Right renal pelvis (tissue), 4 donors: ENCODE measurements around the gene SPRR1B. TPM values are rescaled to one million over a fixed set of nuclear protein-coding genes. Genes with fewer than 3 reads are reported as not detected.
"Not testable (repeated sequence)": the region's sequence is repeated elsewhere in the genome, so short reads cannot be mapped to it uniquely, and the experiment has no call there.

Source experiments
- DNase-seq, 4 donors: peaks; one replicate each; pipeline ENCODE4 v3.0.0-alpha.2; 2013; ENCODE audit warnings: low read depth in 4 of 4, low spot score in 3 of 4, missing footprints in 1 of 4
- polyA plus RNA-seq, 4 donors: library from polyadenylated mRNA; unstranded; fragments of 120-200 nt; gene quantifications; one replicate each; pipeline ENCODE4 v1.2.1, GENCODE V29; 2013; ENCODE audit not compliant: insufficient read length in 4 of 4

SPRR1B gene, protein sequence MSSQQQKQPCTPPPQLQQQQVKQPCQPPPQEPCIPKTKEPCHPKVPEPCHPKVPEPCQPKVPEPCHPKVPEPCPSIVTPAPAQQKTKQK
- polyA plus RNA-seq = not detected

DNA sequence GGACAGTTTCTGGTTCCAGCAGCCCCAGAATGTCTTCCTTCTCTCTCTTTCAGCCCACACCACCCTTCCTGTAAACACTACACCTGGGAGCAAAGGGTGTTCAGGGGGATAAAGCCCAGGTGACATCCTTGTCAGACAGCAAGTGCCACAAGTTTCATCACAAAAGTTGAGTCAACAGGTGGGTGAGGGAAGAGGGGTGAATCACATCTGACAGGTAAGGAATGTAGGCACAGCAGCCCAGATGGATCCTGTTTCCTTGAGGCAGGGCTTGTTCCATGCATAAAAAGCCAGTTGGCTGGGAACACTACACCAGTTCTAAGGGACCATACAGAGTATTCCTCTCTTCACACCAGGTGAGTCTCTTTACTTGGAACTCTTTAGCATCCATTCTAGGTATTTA lies at the start of gene SPRR1B:
Gene SPRR1B (plus strand): TSS at position 309 of the 400 bp plus-strand sequence. CDS start 1,143 bp downstream, outside the sequence.
- DNase-seq = no peak

- no peak for DNase-seq
Observed at GRCh38 chr1:152982076-152982475, 48.9 kb upstream of the SPRR1B start.

DNA sequence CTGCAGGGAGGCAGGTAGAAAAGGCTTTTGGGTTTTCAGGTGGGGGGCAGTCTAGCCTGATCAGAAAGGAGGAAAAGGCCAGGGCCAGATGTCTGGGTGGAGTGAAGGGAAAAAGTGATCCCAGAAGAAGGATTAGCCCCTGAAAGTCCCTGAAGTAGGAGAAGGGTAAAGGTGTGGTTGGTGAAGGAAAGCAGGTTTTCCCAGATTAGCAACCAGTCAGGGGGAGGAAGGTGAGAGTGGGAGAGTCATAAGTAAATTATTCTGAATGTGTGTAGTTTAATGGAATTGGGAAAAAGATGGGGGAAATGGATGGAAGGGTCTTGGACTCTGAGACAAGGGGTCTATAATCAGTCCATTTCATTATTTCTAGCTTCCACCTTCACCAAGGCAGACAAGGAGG lies 47.8 kb upstream of the SPRR1B start:
- DNase-seq = no peak

GRCh38 chr1:152983743-152984142 lies 47.3 kb upstream of the SPRR1B start, which contains the start of gene SPRR1A:
SPRR1A (plus strand) TSS chr1:152984081; CDS start chr1:152985231, 1,150 bp downstream.
- no peak for DNase-seq

GRCh38 chr1:152986578-152986977 lies 44.4 kb upstream of the SPRR1B start:
- DNase-seq = no peak

- DNase-seq = no peak
Observed at GRCh38 chr1:152993186-152993585, 37.8 kb upstream of the SPRR1B start.

GRCh38 chr1:152995842-152996241 lies 35.2 kb upstream of the SPRR1B start:
- DNase-seq = no peak

- no peak for DNase-seq
Observed at GRCh38 chr1:152996633-152997400, 34.2 kb upstream of the SPRR1B start.

DNA sequence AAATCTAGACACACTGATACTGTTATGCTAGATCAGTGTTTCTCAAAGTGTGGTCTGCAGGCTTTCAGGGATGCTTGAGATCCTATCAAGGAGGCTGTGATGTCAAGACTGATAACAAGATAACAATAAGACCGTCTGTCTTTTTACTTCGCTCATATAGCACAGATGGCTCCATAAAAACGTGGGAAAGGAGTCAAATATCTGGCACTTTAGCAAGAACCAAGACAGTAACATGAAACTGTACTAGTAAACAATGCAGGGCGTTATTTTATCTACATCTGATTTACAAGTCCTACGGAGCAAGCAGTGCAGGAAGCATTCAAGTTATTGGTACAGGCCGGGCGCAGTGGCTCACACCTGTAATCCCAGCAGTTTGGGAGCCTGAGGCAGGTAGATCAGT lies 33.1 kb upstream of the SPRR1B start:
- DNase-seq = no peak

DNA sequence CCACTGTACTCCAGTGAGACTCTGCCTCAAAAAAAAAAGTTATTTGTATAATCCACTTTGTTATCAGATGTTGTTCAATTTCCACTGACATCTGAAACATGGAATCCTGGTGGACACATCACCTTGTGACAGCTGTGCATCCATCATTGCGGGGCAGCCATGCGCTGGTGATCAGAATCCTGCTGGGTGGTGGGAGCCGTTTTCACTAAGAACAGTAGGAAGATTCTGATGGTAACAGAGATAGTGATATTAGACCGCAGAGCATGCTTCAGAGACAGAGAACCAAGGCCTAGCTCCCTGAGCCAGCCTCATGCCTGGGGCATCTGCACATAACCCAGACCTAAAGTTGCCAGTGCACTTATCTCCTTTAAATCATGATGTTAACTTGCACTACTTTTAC lies 32.5 kb upstream of the SPRR1B start:
- no peak for DNase-seq

- DNase-seq = no peak
Observed at GRCh38 chr1:152999818-153000217, 31.2 kb upstream of the SPRR1B start.

- no peak for DNase-seq
Observed at GRCh38 chr1:153000294-153000693, 30.7 kb upstream of the SPRR1B start.

- DNase-seq = no peak
Observed at GRCh38 chr1:153001382-153001781, 29.6 kb upstream of the SPRR1B start, which contains the start of gene SPRR3. SPRR3 (plus strand) TSS chr1:153001749; CDS start chr1:153003021, 1,272 bp downstream.

DNA sequence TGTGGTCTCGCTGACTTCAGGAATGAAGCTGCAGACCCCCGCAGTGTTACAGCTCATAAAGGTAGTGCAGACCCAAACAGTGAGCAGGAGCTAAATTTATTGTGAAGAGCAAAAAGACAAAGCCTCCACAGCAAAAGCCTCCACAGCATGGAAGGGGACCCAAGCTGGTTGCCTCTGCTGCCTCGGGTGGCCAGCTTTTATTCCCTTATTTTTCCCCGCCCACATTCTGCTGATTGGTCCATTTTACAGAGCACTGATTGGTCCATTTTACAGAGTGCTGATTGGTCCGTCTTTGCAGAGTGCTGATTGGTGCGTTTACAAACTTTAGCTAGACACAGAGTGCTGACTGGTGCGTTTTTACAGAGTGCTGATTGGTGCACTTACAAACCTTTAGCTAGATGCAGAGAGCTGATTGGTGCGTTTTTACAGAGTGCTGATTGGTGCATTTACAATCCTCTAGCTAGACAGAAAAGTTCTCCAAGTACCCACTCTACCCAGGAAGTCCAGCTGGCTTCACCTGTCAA lies 19.7 kb upstream of the SPRR1B start:
- not testable (repeated sequence) for DNase-seq

DNA sequence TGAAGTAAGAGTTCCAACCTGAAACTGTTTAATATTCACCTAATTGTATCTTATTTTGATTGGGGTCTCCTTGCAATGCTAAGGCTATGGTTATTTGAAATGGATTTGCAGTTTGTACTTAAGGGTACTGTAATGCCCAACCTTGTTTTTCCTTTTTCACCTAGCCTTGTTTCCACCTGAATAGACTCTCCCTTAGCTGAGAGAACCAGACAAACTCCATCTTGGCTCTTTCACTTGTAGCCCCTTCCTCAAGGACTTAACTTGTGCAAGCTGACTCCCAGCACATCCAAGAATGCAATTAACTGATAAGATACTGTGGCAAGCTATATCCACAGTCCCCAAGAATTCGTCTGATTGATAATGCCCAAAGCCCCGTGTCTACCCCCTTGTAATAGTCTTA lies 9.2 kb upstream of the SPRR1B start:
- DNase-seq = not testable (repeated sequence)

- DNase-seq = not testable (repeated sequence)
Observed at GRCh38 chr1:153022340-153022739, 8.7 kb upstream of the SPRR1B start.

GRCh38 chr1:153023109-153023508 lies 7.9 kb upstream of the SPRR1B start:
- no peak for DNase-seq

DNA sequence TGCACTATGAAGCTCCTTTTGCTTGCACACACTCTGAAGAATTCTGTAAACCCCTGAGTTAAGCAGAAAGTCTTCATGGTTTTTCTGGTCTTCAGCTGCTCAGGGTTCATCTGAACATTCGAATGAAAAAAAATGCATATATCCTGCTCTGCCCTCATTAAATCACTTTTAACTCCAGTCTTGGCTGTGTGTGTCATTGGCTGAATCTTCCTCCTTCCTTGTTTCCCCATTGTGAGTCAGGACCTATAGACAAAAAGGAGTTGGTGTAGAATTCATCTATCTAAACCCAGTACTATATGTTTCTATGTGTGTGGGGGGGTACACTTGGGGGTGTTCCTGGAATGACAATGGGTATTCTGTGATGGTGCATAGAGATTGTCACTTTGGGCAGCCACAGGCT lies 6.6 kb upstream of the SPRR1B start:
- DNase-seq = no peak

DNA sequence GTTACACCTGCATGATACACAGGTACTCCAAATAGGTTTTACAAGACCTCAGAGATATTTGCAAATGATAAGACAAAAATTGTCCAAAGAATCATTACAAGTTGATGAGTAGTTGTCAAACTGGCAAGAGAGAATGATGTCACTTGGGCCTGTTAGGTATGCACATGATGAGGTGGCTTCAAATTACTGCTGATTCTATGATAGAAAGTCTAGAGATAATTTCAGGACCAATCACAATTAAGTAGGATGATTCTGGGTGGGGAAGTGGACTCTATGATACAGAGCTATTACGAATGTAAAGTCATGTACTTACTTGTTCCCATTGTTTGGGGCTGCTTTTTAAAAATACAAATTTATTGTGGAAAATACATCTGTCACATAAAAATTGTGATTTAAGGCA lies 5.2 kb upstream of the SPRR1B start:
- DNase-seq = no peak

GRCh38 chr1:153028766-153029165 lies 2.2 kb upstream of the SPRR1B start:
- DNase-seq = no peak

- no peak for DNase-seq
Observed at GRCh38 chr1:153032073-153032472, 1.1 kb downstream of the SPRR1B start.
